GM12865 (cell line): ENCODE results near the gene MLN.

ENCODE experiments used
- DNase-seq: peaks from one replicate; pipeline ENCODE4 v3.0.0; 2010; ENCODE audit warnings: low read depth
- H3K4me3 ChIP-seq: 2 replicates; pipeline ENCODE4 v1.5.1; 2011; ENCODE audit warnings: mild to moderate bottlenecking, low read depth, low read length, control low read depth
- CTCF ChIP-seq: IDR thresholded peaks from 2 replicates; pipeline ENCODE4 v1.5.1; 2011; ENCODE audit warnings: low read length, control low read depth, low read depth, inconsistent platforms; ENCODE audit not compliant: insufficient read depth; ENCODE audit errors: missing control alignments

MLN gene

GRCh38 chr6:33772082-33772830 lies 31.5 kb downstream of the MLN start:
- DNase-seq = no peak
- H3K4me3 ChIP-seq = no peak overlapping the region
- TF ChIP-seq CTCF = no peak

- no peak overlapping the region for H3K4me3 ChIP-seq
- peak; percentile 81 for TF ChIP-seq CTCF
- peak; percentile 72 for DNase-seq
These were observed 32.4 kb downstream of the MLN start for GRCh38 chr6:33771146-33772081.

GRCh38 chr6:33770833-33771145 lies 33.0 kb downstream of the MLN start:
- DNase-seq = no peak
- TF ChIP-seq CTCF = no peak
- H3K4me3 ChIP-seq = no peak overlapping the region

- H3K4me3 ChIP-seq = no peak overlapping the region
- TF ChIP-seq CTCF = no peak
- no peak for DNase-seq
These were observed 33.5 kb downstream of the MLN start for GRCh38 chr6:33770124-33770832.

- no peak for TF ChIP-seq CTCF
- no peak for DNase-seq
- H3K4me3 ChIP-seq = no peak overlapping the region
These were observed 34.5 kb downstream of the MLN start for GRCh38 chr6:33769248-33769821.

GRCh38 chr6:33768644-33769120 lies 35.1 kb downstream of the MLN start:
- peak; percentile 77 for DNase-seq
- no peak overlapping the region for H3K4me3 ChIP-seq
- peak; percentile 89 for TF ChIP-seq CTCF
